ENCODE results near the gene DMRT1.

Gene DMRT1

DNA sequence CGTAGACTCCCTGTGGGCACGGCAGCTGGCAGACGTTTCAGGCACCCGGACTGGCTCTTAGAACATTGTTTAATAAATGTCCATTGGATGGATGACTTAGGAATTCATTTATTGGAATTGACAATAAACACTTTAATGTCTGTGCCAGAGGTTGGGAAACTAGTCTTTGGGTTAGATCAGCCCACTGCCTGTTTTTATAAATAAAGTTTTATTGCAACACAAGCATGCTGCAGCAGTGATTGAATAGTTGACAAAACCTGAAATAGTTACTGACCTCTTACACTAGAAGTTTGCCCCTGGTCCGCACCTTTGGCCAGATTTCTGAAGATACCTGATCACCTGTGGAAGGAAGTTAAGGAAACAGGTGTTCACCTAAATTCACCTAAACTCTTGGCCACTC is 51.6 kb downstream of the DMRT1 start:
- TF ChIP-seq, protein P1, sequence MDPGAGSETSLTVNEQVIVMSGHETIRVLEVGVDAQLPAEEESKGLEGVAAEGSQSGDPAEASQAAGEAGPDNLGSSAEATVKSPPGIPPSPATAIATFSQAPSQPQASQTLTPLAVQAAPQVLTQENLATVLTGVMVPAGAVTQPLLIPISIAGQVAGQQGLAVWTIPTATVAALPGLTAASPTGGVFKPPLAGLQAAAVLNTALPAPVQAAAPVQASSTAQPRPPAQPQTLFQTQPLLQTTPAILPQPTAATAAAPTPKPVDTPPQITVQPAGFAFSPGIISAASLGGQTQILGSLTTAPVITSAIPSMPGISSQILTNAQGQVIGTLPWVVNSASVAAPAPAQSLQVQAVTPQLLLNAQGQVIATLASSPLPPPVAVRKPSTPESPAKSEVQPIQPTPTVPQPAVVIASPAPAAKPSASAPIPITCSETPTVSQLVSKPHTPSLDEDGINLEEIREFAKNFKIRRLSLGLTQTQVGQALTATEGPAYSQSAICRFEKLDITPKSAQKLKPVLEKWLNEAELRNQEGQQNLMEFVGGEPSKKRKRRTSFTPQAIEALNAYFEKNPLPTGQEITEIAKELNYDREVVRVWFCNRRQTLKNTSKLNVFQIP (CRISPR knock-in tag; IDR thresholded peaks at IDR 0.05; ENCODE audit: borderline replicate concordance, low read depth): no peak
- TF ChIP-seq ISL1 (CRISPR knock-in tag; IDR thresholded peaks at IDR 0.05) (no peak), RARB (CRISPR knock-in tag; IDR thresholded peaks at IDR 0.05) (no peak), ZNF8 (CRISPR knock-in tag; IDR thresholded peaks at IDR 0.05) (no peak), ZNF565 (CRISPR knock-in tag; conservative IDR thresholded peaks at IDR 0.05; ENCODE audit: low read depth) (no peak), SNAI2 (CRISPR knock-in tag; IDR thresholded peaks at IDR 0.05) (no peak), BACH2 (CRISPR knock-in tag; IDR thresholded peaks at IDR 0.05; ENCODE audit: borderline replicate concordance) (no peak), TCF4 (CRISPR knock-in tag; IDR thresholded peaks at IDR 0.05; ENCODE audit: borderline replicate concordance) (no peak), OSR1 (CRISPR knock-in tag; IDR thresholded peaks at IDR 0.05) (no peak), ZC3H10 (CRISPR knock-in tag; IDR thresholded peaks at IDR 0.05) (no peak), ZNF70 (CRISPR knock-in tag; IDR thresholded peaks at IDR 0.05) (no peak), ARNTL (CRISPR knock-in tag; IDR thresholded peaks at IDR 0.05; ENCODE audit: borderline replicate concordance, low read depth) (no peak), ESRRG (CRISPR knock-in tag; IDR thresholded peaks at IDR 0.05) (no peak), PPARA (CRISPR knock-in tag; IDR thresholded peaks at IDR 0.05; ENCODE audit: borderline replicate concordance) (no peak), ZFP30 (CRISPR knock-in tag; IDR thresholded peaks at IDR 0.05) (no peak), CSDC2 (CRISPR knock-in tag; IDR thresholded peaks at IDR 0.05) (no peak)
- TF ChIP-seq, protein P2, sequence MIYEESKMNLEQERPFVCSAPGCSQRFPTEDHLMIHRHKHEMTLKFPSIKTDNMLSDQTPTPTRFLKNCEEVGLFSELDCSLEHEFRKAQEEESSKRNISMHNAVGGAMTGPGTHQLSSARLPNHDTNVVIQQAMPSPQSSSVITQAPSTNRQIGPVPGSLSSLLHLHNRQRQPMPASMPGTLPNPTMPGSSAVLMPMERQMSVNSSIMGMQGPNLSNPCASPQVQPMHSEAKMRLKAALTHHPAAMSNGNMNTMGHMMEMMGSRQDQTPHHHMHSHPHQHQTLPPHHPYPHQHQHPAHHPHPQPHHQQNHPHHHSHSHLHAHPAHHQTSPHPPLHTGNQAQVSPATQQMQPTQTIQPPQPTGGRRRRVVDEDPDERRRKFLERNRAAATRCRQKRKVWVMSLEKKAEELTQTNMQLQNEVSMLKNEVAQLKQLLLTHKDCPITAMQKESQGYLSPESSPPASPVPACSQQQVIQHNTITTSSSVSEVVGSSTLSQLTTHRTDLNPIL (CRISPR knock-in tag; IDR thresholded peaks at IDR 0.05; ENCODE audit: low read depth): no peak
- TF ChIP-seq, protein P3, sequence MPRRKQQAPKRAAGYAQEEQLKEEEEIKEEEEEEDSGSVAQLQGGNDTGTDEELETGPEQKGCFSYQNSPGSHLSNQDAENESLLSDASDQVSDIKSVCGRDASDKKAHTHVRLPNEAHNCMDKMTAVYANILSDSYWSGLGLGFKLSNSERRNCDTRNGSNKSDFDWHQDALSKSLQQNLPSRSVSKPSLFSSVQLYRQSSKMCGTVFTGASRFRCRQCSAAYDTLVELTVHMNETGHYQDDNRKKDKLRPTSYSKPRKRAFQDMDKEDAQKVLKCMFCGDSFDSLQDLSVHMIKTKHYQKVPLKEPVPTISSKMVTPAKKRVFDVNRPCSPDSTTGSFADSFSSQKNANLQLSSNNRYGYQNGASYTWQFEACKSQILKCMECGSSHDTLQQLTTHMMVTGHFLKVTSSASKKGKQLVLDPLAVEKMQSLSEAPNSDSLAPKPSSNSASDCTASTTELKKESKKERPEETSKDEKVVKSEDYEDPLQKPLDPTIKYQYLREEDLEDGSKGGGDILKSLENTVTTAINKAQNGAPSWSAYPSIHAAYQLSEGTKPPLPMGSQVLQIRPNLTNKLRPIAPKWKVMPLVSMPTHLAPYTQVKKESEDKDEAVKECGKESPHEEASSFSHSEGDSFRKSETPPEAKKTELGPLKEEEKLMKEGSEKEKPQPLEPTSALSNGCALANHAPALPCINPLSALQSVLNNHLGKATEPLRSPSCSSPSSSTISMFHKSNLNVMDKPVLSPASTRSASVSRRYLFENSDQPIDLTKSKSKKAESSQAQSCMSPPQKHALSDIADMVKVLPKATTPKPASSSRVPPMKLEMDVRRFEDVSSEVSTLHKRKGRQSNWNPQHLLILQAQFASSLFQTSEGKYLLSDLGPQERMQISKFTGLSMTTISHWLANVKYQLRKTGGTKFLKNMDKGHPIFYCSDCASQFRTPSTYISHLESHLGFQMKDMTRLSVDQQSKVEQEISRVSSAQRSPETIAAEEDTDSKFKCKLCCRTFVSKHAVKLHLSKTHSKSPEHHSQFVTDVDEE (CRISPR knock-in tag; IDR thresholded peaks at IDR 0.05): no peak
- TF ChIP-seq, protein P4, sequence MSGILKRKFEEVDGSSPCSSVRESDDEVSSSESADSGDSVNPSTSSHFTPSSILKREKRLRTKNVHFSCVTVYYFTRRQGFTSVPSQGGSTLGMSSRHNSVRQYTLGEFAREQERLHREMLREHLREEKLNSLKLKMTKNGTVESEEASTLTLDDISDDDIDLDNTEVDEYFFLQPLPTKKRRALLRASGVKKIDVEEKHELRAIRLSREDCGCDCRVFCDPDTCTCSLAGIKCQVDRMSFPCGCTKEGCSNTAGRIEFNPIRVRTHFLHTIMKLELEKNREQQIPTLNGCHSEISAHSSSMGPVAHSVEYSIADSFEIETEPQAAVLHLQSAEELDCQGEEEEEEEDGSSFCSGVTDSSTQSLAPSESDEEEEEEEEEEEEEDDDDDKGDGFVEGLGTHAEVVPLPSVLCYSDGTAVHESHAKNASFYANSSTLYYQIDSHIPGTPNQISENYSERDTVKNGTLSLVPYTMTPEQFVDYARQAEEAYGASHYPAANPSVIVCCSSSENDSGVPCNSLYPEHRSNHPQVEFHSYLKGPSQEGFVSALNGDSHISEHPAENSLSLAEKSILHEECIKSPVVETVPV (CRISPR knock-in tag; IDR thresholded peaks at IDR 0.05): no peak
- TF ChIP-seq, protein P5, sequence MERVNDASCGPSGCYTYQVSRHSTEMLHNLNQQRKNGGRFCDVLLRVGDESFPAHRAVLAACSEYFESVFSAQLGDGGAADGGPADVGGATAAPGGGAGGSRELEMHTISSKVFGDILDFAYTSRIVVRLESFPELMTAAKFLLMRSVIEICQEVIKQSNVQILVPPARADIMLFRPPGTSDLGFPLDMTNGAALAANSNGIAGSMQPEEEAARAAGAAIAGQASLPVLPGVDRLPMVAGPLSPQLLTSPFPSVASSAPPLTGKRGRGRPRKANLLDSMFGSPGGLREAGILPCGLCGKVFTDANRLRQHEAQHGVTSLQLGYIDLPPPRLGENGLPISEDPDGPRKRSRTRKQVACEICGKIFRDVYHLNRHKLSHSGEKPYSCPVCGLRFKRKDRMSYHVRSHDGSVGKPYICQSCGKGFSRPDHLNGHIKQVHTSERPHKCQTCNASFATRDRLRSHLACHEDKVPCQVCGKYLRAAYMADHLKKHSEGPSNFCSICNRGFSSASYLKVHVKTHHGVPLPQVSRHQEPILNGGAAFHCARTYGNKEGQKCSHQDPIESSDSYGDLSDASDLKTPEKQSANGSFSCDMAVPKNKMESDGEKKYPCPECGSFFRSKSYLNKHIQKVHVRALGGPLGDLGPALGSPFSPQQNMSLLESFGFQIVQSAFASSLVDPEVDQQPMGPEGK (CRISPR knock-in tag; IDR thresholded peaks at IDR 0.05; ENCODE audit: borderline replicate concordance): no peak
- no peak for ATAC-seq

DNA sequence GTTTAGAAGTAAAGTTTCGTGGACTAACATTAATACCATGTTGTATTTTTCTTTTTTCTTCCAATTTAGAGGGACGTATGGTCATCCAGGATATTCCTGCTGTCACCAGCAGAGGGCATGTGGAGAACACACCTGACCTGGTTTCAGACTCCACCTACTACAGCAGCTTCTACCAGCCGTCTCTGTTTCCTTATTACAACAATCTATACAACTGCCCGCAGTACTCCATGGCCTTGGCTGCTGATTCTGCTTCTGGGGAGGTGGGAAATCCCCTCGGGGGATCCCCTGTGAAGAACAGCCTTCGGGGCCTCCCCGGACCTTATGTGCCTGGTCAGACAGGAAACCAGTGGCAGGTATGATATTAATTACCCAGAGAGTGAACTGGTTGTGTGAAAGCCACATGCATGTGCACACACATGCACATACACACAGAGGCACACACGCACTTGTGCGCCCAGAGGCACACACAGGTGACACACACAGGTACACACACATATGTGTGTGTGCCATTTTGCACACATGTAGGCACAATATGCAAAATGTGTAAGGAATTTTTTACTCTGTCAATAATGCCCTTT is 52.4 kb downstream of the DMRT1 start:
- peak; percentile 89 for ATAC-seq
- TF ChIP-seq ZC3H10 (CRISPR knock-in tag; IDR thresholded peaks at IDR 0.05) (no peak), PPARA (CRISPR knock-in tag; IDR thresholded peaks at IDR 0.05; ENCODE audit: borderline replicate concordance) (no peak), ESRRG (CRISPR knock-in tag; IDR thresholded peaks at IDR 0.05) (no peak), RARB (CRISPR knock-in tag; IDR thresholded peaks at IDR 0.05) (no peak), CSDC2 (CRISPR knock-in tag; IDR thresholded peaks at IDR 0.05) (no peak), ZNF565 (CRISPR knock-in tag; conservative IDR thresholded peaks at IDR 0.05; ENCODE audit: low read depth) (no peak), ARNTL (CRISPR knock-in tag; IDR thresholded peaks at IDR 0.05; ENCODE audit: borderline replicate concordance, low read depth) (no peak), SNAI2 (CRISPR knock-in tag; IDR thresholded peaks at IDR 0.05) (no peak), TOX (CRISPR knock-in tag; IDR thresholded peaks at IDR 0.05; ENCODE audit: borderline replicate concordance) (no peak), ISL1 (CRISPR knock-in tag; IDR thresholded peaks at IDR 0.05) (no peak), ZFP30 (CRISPR knock-in tag; IDR thresholded peaks at IDR 0.05) (no peak), OSR1 (CRISPR knock-in tag; IDR thresholded peaks at IDR 0.05) (no peak), GLIS3 (CRISPR knock-in tag; IDR thresholded peaks at IDR 0.05) (no peak), ZFP3 (CRISPR knock-in tag; IDR thresholded peaks at IDR 0.05) (no peak)
- TF ChIP-seq, protein P4 (CRISPR knock-in tag; IDR thresholded peaks at IDR 0.05): no peak
- TF ChIP-seq, protein P3 (CRISPR knock-in tag; IDR thresholded peaks at IDR 0.05): no peak
- TF ChIP-seq, protein P5 (CRISPR knock-in tag; IDR thresholded peaks at IDR 0.05; ENCODE audit: borderline replicate concordance): no peak
